HG03196 (cell line): Measurements from ENCODE around the gene PIK3C2G.

Experiments used
- ATAC-seq: cut with Tn5 transposase; IDR thresholded peaks from one replicate; pipeline ENCODE4 v1.9.1; 2021; ENCODE audit not compliant: unreplicated experiment

Gene PIK3C2G

GRCh38 chr12:18612971-18613370, 351.7 kb downstream of the PIK3C2G start:
- no peak for ATAC-seq

- ATAC-seq = no peak
Observed at GRCh38 chr12:18620986-18621385, 359.7 kb downstream of the PIK3C2G start.

- ATAC-seq = no peak
Observed at GRCh38 chr12:18629445-18629844, 368.1 kb downstream of the PIK3C2G start.

- ATAC-seq = no peak
Observed at GRCh38 chr12:18629916-18630315, 368.6 kb downstream of the PIK3C2G start.

- no peak for ATAC-seq
Observed at GRCh38 chr12:18631339-18631738, 370.0 kb downstream of the PIK3C2G start.

GRCh38 chr12:18632848-18633247, 371.5 kb downstream of the PIK3C2G start:
- ATAC-seq = no peak

- ATAC-seq = no peak
Observed at GRCh38 chr12:18634382-18634781, 373.1 kb downstream of the PIK3C2G start.

GRCh38 chr12:18640321-18640955, 379.1 kb downstream of the PIK3C2G start:
- ATAC-seq = no peak

GRCh38 chr12:18643681-18644080, 382.4 kb downstream of the PIK3C2G start:
- ATAC-seq = no peak

GRCh38 chr12:18644564-18644963, 383.2 kb downstream of the PIK3C2G start:
- no peak for ATAC-seq

GRCh38 chr12:18646286-18646890, 385.1 kb downstream of the PIK3C2G start:
- no peak for ATAC-seq

- no peak for ATAC-seq
Observed at GRCh38 chr12:18651525-18651924, 390.2 kb downstream of the PIK3C2G start.

GRCh38 chr12:18652596-18652995, 391.3 kb downstream of the PIK3C2G start:
- no peak for ATAC-seq

- ATAC-seq = no peak
Observed at GRCh38 chr12:18653465-18653864, 392.1 kb downstream of the PIK3C2G start.

- no peak for ATAC-seq
Observed at GRCh38 chr12:18655351-18655750, 394.0 kb downstream of the PIK3C2G start.

GRCh38 chr12:18658179-18658578, 396.9 kb downstream of the PIK3C2G start:
- no peak for ATAC-seq

GRCh38 chr12:18658829-18659228, 397.5 kb downstream of the PIK3C2G start:
- no peak for ATAC-seq

GRCh38 chr12:18676141-18676540, 414.8 kb downstream of the PIK3C2G start:
- ATAC-seq = no peak

GRCh38 chr12:18676996-18677588, 415.8 kb downstream of the PIK3C2G start:
- ATAC-seq = no peak

GRCh38 chr12:18681818-18682217, 420.5 kb downstream of the PIK3C2G start:
- ATAC-seq = no peak

- ATAC-seq = no peak
Observed at GRCh38 chr12:18683327-18684013, 422.2 kb downstream of the PIK3C2G start.

GRCh38 chr12:18684430-18684829, 423.1 kb downstream of the PIK3C2G start:
- ATAC-seq = no peak
